Activated CD4-positive, alpha-beta T cell treated with anti-CD3 and anti-CD28 coated beads, Interleukin-2, Interleukin-4, amounts not matched to agents 100 ng/mL and 50 ng/mL, durations not matched to agents 16 hours and 8 hours (primary cell): Measurements from ENCODE around the gene CRYBG2.
A peak's percentile ranks its signal among the peaks of the same experiment; 100 is the strongest.
"Not testable (repeated sequence)": the region's sequence is repeated elsewhere in the genome, so short reads cannot be mapped to it uniquely, and the experiment has no call there.

Source experiments
- DNase-seq: peaks from one replicate; pipeline ENCODE4 v3.0.0-alpha.2; 2020; ENCODE audit warnings: low spot score

The CRYBG2 gene, protein sequence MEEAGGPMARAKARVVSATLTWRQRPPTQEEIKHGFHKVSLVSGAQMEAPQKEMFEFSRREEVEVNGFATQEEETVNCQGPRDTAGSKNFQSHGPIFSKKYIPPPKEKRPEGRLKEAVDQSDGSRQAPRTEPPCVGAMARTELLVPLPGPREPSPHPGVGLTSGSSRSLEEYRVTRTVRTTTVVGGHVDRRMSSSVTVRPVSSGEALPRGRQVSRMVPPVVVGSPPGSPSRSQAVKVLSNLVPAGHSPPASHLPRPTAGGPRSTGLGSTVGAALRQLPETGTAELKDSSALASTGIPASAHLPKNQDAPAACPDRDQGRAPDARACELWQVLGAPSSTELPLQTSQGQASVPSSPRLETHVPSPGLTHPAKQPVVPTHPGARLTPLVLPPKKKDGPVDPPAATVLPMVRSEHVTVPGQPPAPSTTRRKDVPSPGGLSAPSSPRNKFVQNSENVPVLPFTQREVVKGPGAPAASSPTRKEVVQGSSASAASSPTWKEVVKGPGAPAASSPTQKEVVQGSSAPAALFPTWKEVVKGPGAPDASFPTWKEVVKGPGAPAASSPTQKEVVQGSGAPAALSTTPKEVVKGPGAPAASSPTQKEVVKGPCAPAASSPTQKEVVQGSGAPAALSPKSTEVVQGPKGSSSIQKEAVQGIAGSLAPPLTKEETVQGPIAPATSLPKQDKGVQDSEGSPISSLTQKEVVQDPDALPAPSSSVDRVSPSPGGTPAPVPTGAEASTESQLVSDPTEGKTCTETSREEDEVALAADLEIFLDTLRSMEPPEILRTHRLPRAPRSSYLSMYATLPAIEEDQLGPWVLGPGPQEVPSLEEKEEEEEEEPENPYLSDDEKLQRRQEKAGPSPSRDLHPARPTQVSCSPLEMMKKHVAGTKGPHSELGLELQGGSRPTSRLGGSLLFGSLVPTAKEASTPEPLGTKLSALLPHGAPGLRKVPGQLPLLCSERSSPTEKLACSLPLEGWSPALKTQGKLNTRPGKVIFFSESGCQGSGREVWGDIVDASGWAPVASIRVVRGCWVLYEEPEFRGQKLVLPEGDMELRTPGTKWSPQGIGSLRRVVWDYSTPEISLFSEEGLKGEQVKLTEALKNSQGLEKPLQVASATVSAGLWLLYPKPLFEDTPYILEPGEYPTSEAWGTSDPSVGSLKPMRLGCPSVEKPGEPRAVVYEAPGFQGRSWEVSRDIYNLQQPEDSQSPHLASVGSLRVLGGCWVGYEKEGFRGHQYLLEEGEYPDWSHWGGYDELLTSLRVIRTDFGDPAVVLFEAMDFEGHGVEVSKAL (N-terminal part only)

GRCh38 chr1:26353976-26354820, at the start of gene CRYBG2:
CRYBG2 (minus strand) TSS chr1:26354130; CDS start chr1:26346657, 7,473 bp downstream.
- no peak for DNase-seq

DNA sequence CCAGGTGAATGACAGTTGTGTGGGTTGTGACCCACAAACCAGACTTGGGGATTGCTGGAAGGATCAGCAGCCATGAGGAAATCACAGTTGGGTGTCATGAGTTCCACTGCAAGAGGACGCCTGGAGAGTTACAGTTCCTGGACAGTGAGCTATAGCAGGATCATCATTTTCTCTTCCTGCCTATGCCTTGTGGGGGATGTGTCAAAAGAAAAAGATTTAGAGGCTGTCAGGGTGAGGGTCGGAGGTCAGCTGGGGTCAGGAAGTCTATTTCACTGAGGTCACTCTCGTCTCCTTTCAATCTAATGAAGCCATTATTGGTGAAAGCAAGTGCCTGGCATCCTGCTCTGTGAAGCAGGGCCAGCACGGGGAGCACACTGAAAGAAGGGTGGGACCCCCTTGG, 49.7 kb upstream of the CRYBG2 start:
- DNase-seq: no peak

GRCh38 chr1:26401891-26402290, 48.0 kb upstream of the CRYBG2 start:
- DNase-seq: no peak

DNA sequence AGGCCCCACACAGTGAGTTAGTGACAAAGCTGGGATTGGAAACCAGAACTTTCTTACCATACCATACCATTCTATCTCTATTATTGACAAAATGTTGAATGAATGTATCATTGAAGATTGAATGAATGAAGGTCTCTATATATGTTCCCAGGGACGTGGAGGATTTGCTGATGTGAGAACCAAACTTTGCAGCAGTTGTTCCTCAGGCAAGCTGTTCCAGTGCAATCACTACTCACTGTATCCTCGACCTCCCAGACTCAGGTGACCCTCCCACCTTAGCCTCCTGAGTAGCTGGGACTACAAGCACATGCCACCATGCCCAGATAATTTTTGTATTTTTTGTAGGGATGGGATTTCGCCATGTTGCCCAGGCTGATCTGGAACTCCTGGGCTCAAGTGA, 45.1 kb upstream of the CRYBG2 start:
- DNase-seq: no peak

DNA sequence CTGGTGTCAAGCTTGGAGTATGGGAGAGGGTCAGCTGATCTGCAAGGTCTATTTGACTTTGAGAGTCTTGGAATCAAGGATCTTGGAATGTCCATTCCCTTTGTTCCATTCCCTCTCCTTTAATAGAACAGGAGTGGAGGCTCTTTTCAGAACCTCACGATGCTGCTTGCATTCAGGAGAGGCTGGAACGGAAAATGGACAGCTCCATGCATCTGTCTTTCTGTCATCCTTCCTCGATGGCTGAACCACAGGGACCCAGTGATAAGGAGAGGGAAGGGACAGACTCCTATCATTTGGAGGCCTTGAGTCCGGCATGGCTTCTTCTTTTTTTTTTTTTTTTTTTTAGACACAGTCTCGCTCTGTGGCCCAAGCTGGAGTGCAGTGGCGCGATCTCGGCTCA, 41.8 kb upstream of the CRYBG2 start:
- DNase-seq: no peak

DNA sequence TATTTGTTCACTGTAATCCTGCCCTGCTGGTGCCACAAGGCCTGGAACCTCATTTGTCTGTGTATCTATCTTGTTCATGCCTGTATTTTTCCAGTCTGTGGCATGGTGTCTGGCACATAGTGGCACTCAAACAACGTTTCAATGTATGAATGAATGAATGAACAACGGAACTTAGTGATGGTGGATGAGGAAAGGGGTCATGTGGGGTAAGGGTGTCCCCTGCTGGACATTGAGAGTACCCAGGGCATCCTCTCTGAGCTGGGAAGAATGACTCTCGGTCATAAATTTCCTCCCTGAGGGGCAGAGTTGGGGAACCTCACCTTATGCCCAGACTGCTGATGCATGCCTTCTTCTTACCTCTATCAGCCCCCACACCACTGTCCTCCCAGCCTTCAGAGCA, 37.5 kb upstream of the CRYBG2 start:
- DNase-seq: peak; percentile 33

- DNase-seq: no peak
Observed at GRCh38 chr1:26389604-26390247, 35.8 kb upstream of the CRYBG2 start.

GRCh38 chr1:26388791-26389445, 35.0 kb upstream of the CRYBG2 start:
- no peak for DNase-seq

- DNase-seq: no peak
Observed at GRCh38 chr1:26387447-26387846, 33.5 kb upstream of the CRYBG2 start.

- DNase-seq: not testable (repeated sequence)
Observed at GRCh38 chr1:26385063-26385462, 31.1 kb upstream of the CRYBG2 start.

- DNase-seq: no peak
Observed at GRCh38 chr1:26384076-26384475, 30.1 kb upstream of the CRYBG2 start.

GRCh38 chr1:26378879-26379251, 24.9 kb upstream of the CRYBG2 start:
- no peak for DNase-seq

DNA sequence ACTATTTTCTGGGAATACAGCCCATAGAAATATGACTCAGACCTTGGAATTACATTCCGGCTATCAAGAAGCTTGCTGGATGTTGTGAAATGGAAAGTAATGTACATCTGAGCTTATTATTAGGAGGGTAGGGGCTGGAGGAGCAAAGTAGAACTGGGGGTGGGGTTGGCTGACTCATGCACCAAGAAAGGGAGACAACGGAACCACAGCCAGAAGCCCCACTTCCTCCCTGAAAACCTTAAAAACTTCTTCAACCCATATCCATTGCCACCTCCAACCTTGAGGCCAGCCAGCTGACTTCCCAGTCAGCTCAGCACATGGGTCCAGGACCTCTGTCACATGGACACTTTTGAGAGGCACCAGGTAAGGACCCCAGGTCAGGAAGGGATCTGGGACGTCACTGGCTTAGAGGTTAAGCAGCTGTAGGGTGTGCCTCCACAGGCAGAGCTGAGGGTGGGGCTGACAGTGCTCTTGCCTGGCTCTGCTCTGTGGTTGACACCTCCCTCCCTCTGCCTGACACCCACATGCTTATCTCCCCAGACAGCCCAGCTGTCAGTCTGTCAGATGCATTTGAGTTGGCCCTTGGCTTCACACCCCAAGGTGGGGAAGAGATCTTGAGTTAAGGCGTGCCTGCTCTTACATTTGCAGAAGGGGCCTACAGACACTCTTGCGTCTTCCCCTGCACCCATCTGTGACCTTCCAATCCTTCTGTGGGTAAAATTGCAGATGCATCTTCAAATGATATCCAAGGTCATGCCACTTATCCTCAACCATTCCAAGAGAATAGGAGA, 24.4 kb upstream of the CRYBG2 start:
- peak; percentile 86 for DNase-seq

- DNase-seq: no peak
Observed at GRCh38 chr1:26376050-26376449, 22.1 kb upstream of the CRYBG2 start.

DNA sequence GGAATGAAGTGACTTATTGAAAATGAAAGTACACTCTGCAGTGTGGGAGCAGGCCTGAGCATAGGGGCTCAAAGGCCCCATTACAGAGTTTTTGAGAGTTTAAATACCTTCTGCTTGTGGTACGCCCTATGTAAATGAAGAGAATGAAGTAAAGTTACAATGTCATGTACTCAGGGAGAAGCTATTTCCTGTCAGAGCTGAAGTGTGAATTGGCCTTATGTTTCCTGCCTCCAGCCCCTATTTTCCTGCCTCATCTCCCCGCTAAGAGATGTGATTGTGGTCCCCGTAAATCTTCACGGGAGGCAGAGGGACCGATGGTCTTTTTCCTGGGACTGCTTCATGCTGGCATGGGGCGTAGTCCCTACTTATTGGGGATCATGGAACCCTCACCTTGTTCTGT, 21.2 kb upstream of the CRYBG2 start:
- DNase-seq: no peak

DNA sequence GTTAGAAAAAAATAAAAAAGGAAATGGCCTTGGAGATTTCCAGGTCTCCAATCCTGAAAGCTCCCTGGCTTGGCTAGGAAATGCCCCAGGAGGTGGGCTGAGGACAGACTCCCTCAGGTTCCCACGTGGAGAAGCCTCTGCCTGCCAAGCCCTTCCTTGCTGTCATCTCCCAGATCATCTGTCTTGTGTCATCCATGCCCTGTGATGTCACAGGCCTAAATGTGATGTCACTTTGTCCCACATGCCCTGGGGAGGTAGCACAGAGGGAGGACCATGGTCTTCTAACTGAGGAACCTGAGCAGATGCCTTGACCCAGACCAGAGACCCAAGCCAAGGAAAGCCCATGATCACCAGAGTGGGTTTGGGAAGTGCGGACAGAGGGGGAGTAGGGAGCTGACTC, 20.4 kb upstream of the CRYBG2 start:
- not testable (repeated sequence) for DNase-seq

DNA sequence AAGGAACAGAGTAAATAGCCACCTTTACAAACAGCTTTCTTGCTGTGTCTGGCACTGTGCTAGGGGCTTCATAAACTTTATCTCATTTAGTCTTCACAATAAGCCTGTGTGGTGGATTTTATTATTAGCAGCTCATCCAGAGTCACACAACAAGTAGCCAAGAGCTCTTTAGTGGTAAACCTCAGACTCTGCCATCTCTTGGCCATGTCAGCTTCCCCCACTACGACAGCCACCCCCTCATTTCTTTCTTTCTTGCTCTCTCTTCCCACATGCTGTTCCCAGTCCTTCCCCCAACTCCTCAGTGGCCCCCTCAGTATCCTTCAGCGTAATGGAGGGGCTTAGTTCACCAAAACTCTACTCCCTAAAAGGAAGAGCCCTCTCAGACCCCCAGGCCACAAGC, 19.9 kb upstream of the CRYBG2 start:
- no peak for DNase-seq

DNA sequence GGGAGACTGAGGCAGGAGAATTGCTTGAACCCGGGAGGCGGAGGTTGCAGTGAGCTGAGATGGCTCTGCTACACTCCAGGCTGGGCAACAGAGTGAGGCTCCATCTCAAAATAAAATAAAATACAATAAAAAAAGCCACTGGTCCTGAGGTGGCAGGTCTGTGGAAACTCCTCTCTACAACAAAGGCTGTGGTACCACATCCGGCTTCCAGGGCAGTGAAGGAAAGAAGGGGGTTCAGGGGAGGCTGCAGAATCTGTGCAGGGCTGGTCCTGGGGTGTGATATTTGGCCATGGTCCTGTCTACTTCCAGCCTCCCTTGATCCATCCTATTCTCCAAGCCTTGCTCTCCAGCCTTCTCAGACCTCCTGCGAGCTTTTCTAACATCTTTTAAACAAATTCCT, 19.4 kb upstream of the CRYBG2 start:
- peak; percentile 24 for DNase-seq

DNA sequence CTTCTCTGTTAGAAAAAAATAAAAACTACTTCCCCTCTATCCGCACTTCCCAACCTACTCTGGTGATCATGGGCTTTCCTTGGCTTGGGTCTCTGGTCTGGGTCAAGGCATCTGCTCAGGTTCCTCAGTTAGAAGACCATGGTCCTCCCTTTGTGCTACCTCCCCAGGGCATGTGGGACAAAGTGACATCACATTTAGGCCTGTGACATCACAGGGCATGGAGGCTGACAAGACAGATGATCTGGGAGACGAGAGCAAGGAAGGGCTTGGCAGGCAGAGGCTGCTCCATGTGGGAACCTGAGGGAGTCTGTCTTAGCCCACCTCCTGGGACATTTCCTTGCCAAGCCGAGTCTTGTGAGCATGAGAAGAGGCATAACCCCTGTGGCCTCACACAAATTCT, 18.7 kb upstream of the CRYBG2 start, which contains the start of gene ZNF683:
Gene ZNF683 (minus strand): TSS at position 140 of the 400 bp plus-strand sequence. CDS start 4,179 bp downstream, outside the sequence.
- not testable (repeated sequence) for DNase-seq
